MM.1S (cell line): ENCODE results near the gene SNX8.

Source experiments
- DNase-seq: peaks from one replicate; pipeline ENCODE4 v3.0.0-alpha.2; 2015
- H2AFZ ChIP-seq: fragments of 300-600 bp; sonication (generic); 2 replicates; pipeline ENCODE4 v1.6.0; 2016; ENCODE audit warnings: antibody characterized with exemption, low read length
- H3F3A ChIP-seq: fragments of 300-600 bp; sonication (generic); 2 replicates; pipeline ENCODE4 v1.6.1; 2016; ENCODE audit warnings: mild to moderate bottlenecking, antibody characterized with exemption, low read length, moderate library complexity, mixed read lengths; ENCODE audit not compliant: insufficient read depth
- H3K27ac ChIP-seq: fragments of 300-600 bp; sonication (generic); 2 replicates; pipeline ENCODE4 v1.5.1; 2016; ENCODE audit warnings: mild to moderate bottlenecking, low read length
- H3K27me3 ChIP-seq: fragments of 300-600 bp; sonication (generic); replicated peaks from 2 replicates; pipeline ENCODE4 v1.6.0; 2016; ENCODE audit warnings: low read length; ENCODE audit not compliant: insufficient read depth
- H3K36me3 ChIP-seq: fragments of 300-600 bp; sonication (generic); replicated peaks from 2 replicates; pipeline ENCODE4 v1.6.1; 2016; ENCODE audit warnings: mild to moderate bottlenecking, low read length, mixed read lengths; ENCODE audit not compliant: insufficient read depth
- H3K4me1 ChIP-seq: fragments of 300-600 bp; sonication (generic); 2 replicates; pipeline ENCODE4 v1.6.1; 2016; ENCODE audit warnings: low read length, mixed read lengths
- H3K4me2 ChIP-seq: fragments of 300-600 bp; sonication (generic); 2 replicates; pipeline ENCODE4 v1.6.0; 2016; ENCODE audit warnings: low read depth, low read length
- H3K4me3 ChIP-seq: fragments of 300-600 bp; sonication (generic); 2 replicates; pipeline ENCODE4 v1.5.1; 2016; ENCODE audit warnings: low read length, mixed read lengths
- H3K79me2 ChIP-seq: fragments of 300-600 bp; sonication (generic); 2 replicates; pipeline ENCODE4 v1.6.1; 2016; ENCODE audit warnings: mixed run types, low read length, mixed read lengths
- H3K9ac ChIP-seq: fragments of 300-600 bp; sonication (generic); 2 replicates; pipeline ENCODE4 v1.6.1; 2016; ENCODE audit warnings: low read length, mixed read lengths
- H3K9me2 ChIP-seq: fragments of 300-600 bp; sonication (generic); replicated peaks from 2 replicates; pipeline ENCODE4 v1.6.1; 2016; ENCODE audit warnings: mild to moderate bottlenecking, low read length, mixed read lengths; ENCODE audit not compliant: insufficient read depth
- H3K9me3 ChIP-seq: fragments of 300-600 bp; sonication (generic); replicated peaks from 2 replicates; pipeline ENCODE4 v1.6.1; 2016; ENCODE audit warnings: mild to moderate bottlenecking, low read length, mixed read lengths; ENCODE audit not compliant: insufficient read depth
- H4K20me1 ChIP-seq: fragments of 300-600 bp; sonication (generic); 2 replicates; pipeline ENCODE4 v1.6.1; 2016; ENCODE audit warnings: mild to moderate bottlenecking, low read length, moderate library complexity, mixed read lengths; ENCODE audit not compliant: insufficient read depth
- EZH2 ChIP-seq: fragments of 300-600 bp; sonication (generic); optimal IDR thresholded peaks from 2 replicates; pipeline ENCODE3; 2017; ENCODE audit warnings: low read depth, mild to moderate bottlenecking, antibody characterized with exemption, low read length, mixed read lengths
- EZH2phosphoT487 ChIP-seq: fragments of 300-600 bp; sonication (generic); IDR thresholded peaks from 2 replicates; pipeline ENCODE4 v1.6.1; 2018; ENCODE audit warnings: antibody characterized with exemption, low read length
- TF ChIP-seq, protein P1 (sequence below): fragments of 300-600 bp; sonication (generic); IDR thresholded peaks from 2 replicates; pipeline ENCODE4 v1.5.1; 2016; ENCODE audit warnings: antibody characterized with exemption, low read length, mixed read lengths

The SNX8 gene

DNA sequence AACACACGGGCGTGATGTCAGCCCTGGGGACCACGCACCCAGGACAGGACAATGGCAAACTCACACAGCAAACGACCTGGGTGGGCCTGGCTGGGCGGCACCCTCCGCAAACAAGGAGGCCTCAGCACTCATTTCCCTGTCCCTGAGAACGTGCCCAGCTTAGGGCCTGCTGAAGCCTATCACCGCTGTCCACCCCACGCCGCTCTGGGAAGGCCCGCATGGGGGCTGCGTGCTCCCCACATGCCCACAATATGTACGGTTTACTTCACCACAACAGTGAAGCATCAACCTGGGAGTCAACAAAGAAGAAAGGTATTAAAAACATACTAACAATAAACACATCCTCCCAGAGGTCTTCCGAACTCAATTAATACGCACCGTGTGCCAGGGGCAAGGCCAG lies 93.7 kb downstream of the SNX8 start:
- no peak overlapping the region for H3K4me2 ChIP-seq
- no peaks in the 10 kb centered on the region for H4K20me1 ChIP-seq
- H3K79me2 ChIP-seq: peaks cover 2% of the 10 kb centered on the region; the same call in 1 of the 2 replicates
- no peaks in the 10 kb centered on the region for H3K27me3 ChIP-seq
- H2AFZ ChIP-seq: no peak overlapping the region
- H3K9me2 ChIP-seq: no peaks in the 10 kb centered on the region
- H3K9me3 ChIP-seq: no peaks in the 10 kb centered on the region
- H3K36me3 ChIP-seq: no peaks in the 10 kb centered on the region
- H3K27ac ChIP-seq: no peak overlapping the region
- no peak overlapping the region for H3K4me3 ChIP-seq
- H3F3A ChIP-seq: no peaks in the 10 kb centered on the region
- no peak for DNase-seq
- H3K9ac ChIP-seq: no peak overlapping the region
- no peak for TF ChIP-seq EZH2
- no peaks in the 10 kb centered on the region for H3K4me1 ChIP-seq

DNA sequence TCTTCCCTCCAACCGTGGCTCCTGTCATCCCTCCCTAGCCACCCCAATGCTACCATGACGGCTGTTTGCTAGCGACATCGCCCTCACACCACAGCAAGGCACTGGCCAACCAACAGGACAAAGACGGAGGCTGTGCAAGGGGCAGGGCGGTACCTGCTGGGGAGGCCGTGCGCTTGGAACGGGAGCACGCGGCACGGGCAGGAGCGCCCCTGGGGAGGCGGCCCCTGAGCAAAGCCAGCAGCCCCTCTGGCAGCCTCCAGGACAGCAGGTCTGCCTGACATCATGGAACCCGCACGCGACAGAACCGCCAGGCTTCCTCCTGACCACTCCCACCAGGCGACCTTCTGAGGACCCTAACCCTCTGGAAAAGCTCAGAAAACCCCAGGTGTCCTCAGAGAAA lies 94.2 kb downstream of the SNX8 start:
- H3K9ac ChIP-seq: no peak overlapping the region
- DNase-seq: no peak
- no peaks in the 10 kb centered on the region for H3K27me3 ChIP-seq
- no peaks in the 10 kb centered on the region for H3K36me3 ChIP-seq
- no peak overlapping the region for H2AFZ ChIP-seq
- TF ChIP-seq EZH2 (no peak), EZH2phosphoT487 (no peak)
- TF ChIP-seq, protein P1, sequence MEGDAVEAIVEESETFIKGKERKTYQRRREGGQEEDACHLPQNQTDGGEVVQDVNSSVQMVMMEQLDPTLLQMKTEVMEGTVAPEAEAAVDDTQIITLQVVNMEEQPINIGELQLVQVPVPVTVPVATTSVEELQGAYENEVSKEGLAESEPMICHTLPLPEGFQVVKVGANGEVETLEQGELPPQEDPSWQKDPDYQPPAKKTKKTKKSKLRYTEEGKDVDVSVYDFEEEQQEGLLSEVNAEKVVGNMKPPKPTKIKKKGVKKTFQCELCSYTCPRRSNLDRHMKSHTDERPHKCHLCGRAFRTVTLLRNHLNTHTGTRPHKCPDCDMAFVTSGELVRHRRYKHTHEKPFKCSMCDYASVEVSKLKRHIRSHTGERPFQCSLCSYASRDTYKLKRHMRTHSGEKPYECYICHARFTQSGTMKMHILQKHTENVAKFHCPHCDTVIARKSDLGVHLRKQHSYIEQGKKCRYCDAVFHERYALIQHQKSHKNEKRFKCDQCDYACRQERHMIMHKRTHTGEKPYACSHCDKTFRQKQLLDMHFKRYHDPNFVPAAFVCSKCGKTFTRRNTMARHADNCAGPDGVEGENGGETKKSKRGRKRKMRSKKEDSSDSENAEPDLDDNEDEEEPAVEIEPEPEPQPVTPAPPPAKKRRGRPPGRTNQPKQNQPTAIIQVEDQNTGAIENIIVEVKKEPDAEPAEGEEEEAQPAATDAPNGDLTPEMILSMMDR: no peak
- H3K4me2 ChIP-seq: no peak overlapping the region
- no peak overlapping the region for H3K4me3 ChIP-seq
- H3K9me3 ChIP-seq: no peaks in the 10 kb centered on the region
- H3K4me1 ChIP-seq: no peaks in the 10 kb centered on the region
- H3F3A ChIP-seq: no peaks in the 10 kb centered on the region
- no peaks in the 10 kb centered on the region for H3K9me2 ChIP-seq
- no peak overlapping the region for H3K27ac ChIP-seq
- no peaks in the 10 kb centered on the region for H4K20me1 ChIP-seq
- H3K79me2 ChIP-seq: peaks cover 2% of the 10 kb centered on the region; the same call in 1 of the 2 replicates

DNA sequence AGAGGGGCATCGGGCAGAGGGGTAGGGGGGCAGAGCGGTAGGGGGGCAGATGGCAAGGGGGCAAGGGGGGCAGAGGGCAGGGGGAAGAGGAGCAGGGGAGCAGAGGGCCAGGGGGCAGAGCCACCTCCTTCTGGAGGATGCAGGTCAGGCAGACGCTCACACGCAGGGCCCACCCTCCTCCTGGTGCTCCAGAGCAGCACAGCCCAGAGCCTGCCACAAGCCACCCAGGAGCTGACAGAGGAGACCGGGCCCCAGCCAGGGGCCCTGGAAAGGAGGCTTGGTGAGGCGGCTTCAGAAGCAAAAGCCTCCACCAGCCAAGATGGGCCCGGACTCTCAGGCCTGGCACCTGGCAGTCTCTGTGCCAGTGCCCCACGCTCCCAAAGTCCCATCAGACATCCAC lies 94.6 kb downstream of the SNX8 start:
- no peak overlapping the region for H3K4me3 ChIP-seq
- no peak for DNase-seq
- no peaks in the 10 kb centered on the region for H3K36me3 ChIP-seq
- H3K9me3 ChIP-seq: no peaks in the 10 kb centered on the region
- H4K20me1 ChIP-seq: no peaks in the 10 kb centered on the region
- H3K4me1 ChIP-seq: no peaks in the 10 kb centered on the region
- TF ChIP-seq EZH2 (no peak), EZH2phosphoT487 (no peak)
- TF ChIP-seq, protein P1: no peak
- H3K27ac ChIP-seq: no peak overlapping the region
- no peaks in the 10 kb centered on the region for H3F3A ChIP-seq
- no peaks in the 10 kb centered on the region for H3K27me3 ChIP-seq
- H3K9ac ChIP-seq: no peak overlapping the region
- H2AFZ ChIP-seq: no peak overlapping the region
- H3K4me2 ChIP-seq: no peak overlapping the region
- no peaks in the 10 kb centered on the region for H3K9me2 ChIP-seq
- peaks cover 2% of the 10 kb centered on the region; the same call in 1 of the 2 replicates for H3K79me2 ChIP-seq

DNA sequence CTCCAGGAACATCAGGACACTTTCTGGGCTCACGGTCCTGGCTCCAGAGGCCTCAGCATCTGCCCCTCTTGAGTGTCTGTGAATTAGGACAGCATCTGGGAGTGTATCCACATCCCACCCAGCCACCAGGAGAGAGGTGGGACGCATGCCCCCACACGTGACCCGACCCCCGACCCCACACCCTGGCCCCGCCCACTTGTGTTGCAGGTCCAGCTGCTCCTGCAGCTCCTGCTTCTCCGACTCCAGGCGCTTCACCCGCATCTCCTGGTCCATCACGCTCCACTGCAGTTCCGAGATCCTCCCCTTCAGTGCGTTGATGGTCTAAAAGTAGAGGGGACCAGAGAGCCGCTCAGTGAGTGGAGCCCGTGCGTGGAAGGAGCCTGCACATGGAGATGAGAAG lies 95.1 kb downstream of the SNX8 start:
- no peaks in the 10 kb centered on the region for H4K20me1 ChIP-seq
- no peaks in the 10 kb centered on the region for H3K36me3 ChIP-seq
- no peaks in the 10 kb centered on the region for H3K9me2 ChIP-seq
- H3F3A ChIP-seq: no peaks in the 10 kb centered on the region
- H3K79me2 ChIP-seq: peaks cover 2% of the 10 kb centered on the region; the same call in 1 of the 2 replicates
- no peak overlapping the region for H3K4me3 ChIP-seq
- no peaks in the 10 kb centered on the region for H3K9me3 ChIP-seq
- no peaks in the 10 kb centered on the region for H3K27me3 ChIP-seq
- H3K4me2 ChIP-seq: no peak overlapping the region
- no peak overlapping the region for H3K9ac ChIP-seq
- no peak overlapping the region for H3K27ac ChIP-seq
- no peak for TF ChIP-seq EZH2
- TF ChIP-seq, protein P1: no peak
- no peak for TF ChIP-seq EZH2phosphoT487
- DNase-seq: no peak
- H2AFZ ChIP-seq: no peak overlapping the region
- H3K4me1 ChIP-seq: no peaks in the 10 kb centered on the region
